H1 (cell line): Measurements from ENCODE around the gene SOX10. TPM values are rescaled to one million over a fixed set of nuclear protein-coding genes. Genes with fewer than 3 reads are reported as not detected.

Experiments
- CTCF ChIA-PET: fragments of 300-600 bp; sonication (Branson Sonifier 250); formaldehyde crosslinking; loops from one replicate; lab custom pipeline; 2021; ENCODE audit not compliant: partially characterized antibody; lab: Charles Lee
- POLR2A ChIA-PET: fragments of 300-600 bp; sonication (Branson Sonifier 250); formaldehyde crosslinking; loops from one replicate; lab custom pipeline; 2021; ENCODE audit warnings: inconsistent platforms; ENCODE audit not compliant: partially characterized antibody; lab: Charles Lee
- DNase-seq, 2 experiments: peaks; one replicate each; pipeline versions ENCODE4 v3.0.0 to v3.0.0-alpha.2; 2010 to 2022; ENCODE audit warnings: low spot score in 2 of 2, low read depth in 1 of 2, mixed read lengths in 1 of 2
- FAIRE-seq: peaks from 2 replicates; lab custom pipeline; 2011; peaks lifted over from hg19 to GRCh38; lab: Jason Lieb, UNC
- H2AFZ ChIP-seq: 2 replicates; pipeline ENCODE4 v1.8.1; 2012; ENCODE audit warnings: low read length, inconsistent platforms
- H2AK5ac ChIP-seq: 2 replicates; pipeline ENCODE4 v1.6.1; 2013; ENCODE audit warnings: low read depth, low read length
- H2BK120ac ChIP-seq: replicated peaks from 2 replicates; pipeline ENCODE3; 2013; ENCODE audit warnings: low read depth, low read length, inconsistent platforms
- H2BK12ac ChIP-seq: 2 replicates; pipeline ENCODE4 v1.6.1; 2013; ENCODE audit warnings: low read depth, low read length
- H2BK15ac ChIP-seq: 2 replicates; pipeline ENCODE4 v1.6.1; 2013; ENCODE audit warnings: low read length
- H2BK20ac ChIP-seq: 2 replicates; pipeline ENCODE4 v1.6.1; 2013; ENCODE audit warnings: low read length
- H2BK5ac ChIP-seq: 2 replicates; pipeline ENCODE4 v1.6.1; 2013; ENCODE audit warnings: low read depth, low read length
- H3K14ac ChIP-seq: 2 replicates; pipeline ENCODE4 v1.6.1; 2013; ENCODE audit warnings: inconsistent platforms; ENCODE audit not compliant: insufficient read length
- H3K18ac ChIP-seq: 2 replicates; pipeline ENCODE4 v1.6.1; 2013; ENCODE audit warnings: low read length; ENCODE audit errors: extremely low read depth
- H3K23ac ChIP-seq: 2 replicates; pipeline ENCODE4 v1.6.1; 2013; ENCODE audit warnings: inconsistent platforms; ENCODE audit not compliant: insufficient read length
- H3K23me2 ChIP-seq: 2 replicates; pipeline ENCODE4 v1.6.1; 2013; ENCODE audit warnings: low read depth, low read length
- H3K27ac ChIP-seq: 2 replicates; pipeline ENCODE4 v1.6.1; 2011; ENCODE audit warnings: low read depth, low read length, inconsistent platforms
- H3K27me3 ChIP-seq, 4 experiments: replicated peaks in 1 of 4; 1 replicate in 1 of 4; 2 replicates in 3 of 4; pipeline versions ENCODE4 v1.6.1 to v1.8.1; 2011 to 2013; ENCODE audit warnings: low read length in 3 of 4, mild to moderate bottlenecking in 3 of 4, inconsistent platforms in 2 of 4, mixed read lengths in 2 of 4, moderate library complexity in 1 of 4; ENCODE audit not compliant: control insufficient read depth in 3 of 4, insufficient read depth in 3 of 4; ENCODE audit errors: extremely low read depth in 1 of 4
- H3K36me3 ChIP-seq, 4 experiments: 2 replicates each; pipeline versions ENCODE4 v1.6.1 to v1.8.1; 2011 to 2013; ENCODE audit warnings: mild to moderate bottlenecking in 4 of 4, low read length in 3 of 4, moderate library complexity in 2 of 4, control low read depth in 1 of 4, inconsistent platforms in 1 of 4; ENCODE audit not compliant: insufficient read depth in 4 of 4, control insufficient read depth in 2 of 4
- H3K4ac ChIP-seq: replicated peaks from 2 replicates; pipeline ENCODE3; 2013; ENCODE audit warnings: low read length, low read depth, mixed read lengths, inconsistent platforms; ENCODE audit not compliant: insufficient read length
- H3K4me1 ChIP-seq, 4 experiments: replicated peaks in 1 of 4; 1 replicate in 1 of 4; 2 replicates in 3 of 4; pipeline versions ENCODE4 v1.6.1 to v1.8.1; 2011 to 2013; ENCODE audit warnings: low read length in 3 of 4, inconsistent platforms in 2 of 4, mixed read lengths in 1 of 4; ENCODE audit not compliant: insufficient read depth in 4 of 4, control insufficient read depth in 3 of 4
- H3K4me2 ChIP-seq, 2 experiments: 2 replicates each; pipeline versions ENCODE4 v1.6.1 to v1.8.1; 2011 to 2013; ENCODE audit warnings: low read depth in 2 of 2, low read length in 2 of 2, control low read depth in 1 of 2, inconsistent platforms in 1 of 2, mild to moderate bottlenecking in 1 of 2; ENCODE audit not compliant: insufficient read depth in 1 of 2
- H3K4me3 ChIP-seq, 4 experiments: fragments of 200-600, 300-600 bp in 1 of 4; sonication (generic), shearing (Covaris generic), sonication (Bioruptor Twin) in 1 of 4; 2 replicates each; pipeline versions ENCODE4 v1.5.1 to v1.8.1; 2011 to 2016; ENCODE audit warnings: low read length in 4 of 4, low read depth in 3 of 4, control low read depth in 2 of 4, inconsistent platforms in 2 of 4, mild to moderate bottlenecking in 2 of 4, mixed read lengths in 1 of 4, moderate library complexity in 1 of 4; ENCODE audit not compliant: insufficient read depth in 2 of 4; ENCODE audit errors: extremely low read depth in 1 of 4
- H3K56ac ChIP-seq: replicated peaks from 2 replicates; pipeline ENCODE3; 2013; ENCODE audit warnings: low read depth, mild to moderate bottlenecking, mixed read lengths, low read length, inconsistent platforms; ENCODE audit not compliant: insufficient read length
- H3K79me1 ChIP-seq: 2 replicates; pipeline ENCODE4 v1.6.1; 2013; ENCODE audit warnings: low read depth, low read length, control low read depth
- H3K79me2 ChIP-seq, 2 experiments: 2 replicates each; pipeline versions ENCODE4 v1.6.1 to v1.8.1; 2012 to 2013; ENCODE audit warnings: low read length in 2 of 2, mild to moderate bottlenecking in 2 of 2, inconsistent platforms in 1 of 2; ENCODE audit not compliant: insufficient read depth in 2 of 2, control insufficient read depth in 1 of 2
- H3K9ac ChIP-seq, 4 experiments: replicated peaks in 1 of 4; 1 replicate in 1 of 4; 2 replicates in 3 of 4; pipeline versions ENCODE4 v1.6.1 to v1.8.1; 2011 to 2013; ENCODE audit warnings: low read depth in 3 of 4, low read length in 3 of 4, control low read depth in 2 of 4, mild to moderate bottlenecking in 2 of 4, moderate library complexity in 2 of 4, inconsistent platforms in 1 of 4; ENCODE audit errors: extremely low read depth in 1 of 4
- H3K9me3 ChIP-seq, 2 experiments: 2 replicates each; pipeline versions ENCODE4 v1.6.1 to v1.8.1; 2012 to 2013; ENCODE audit warnings: mild to moderate bottlenecking in 2 of 2, moderate library complexity in 2 of 2, control low read depth in 1 of 2, inconsistent platforms in 1 of 2, low read depth in 1 of 2, low read length in 1 of 2, mixed read lengths in 1 of 2; ENCODE audit not compliant: insufficient read depth in 2 of 2
- H4K20me1 ChIP-seq, 2 experiments: replicated peaks in 1 of 2; 2 replicates each; pipeline versions ENCODE3 to v1.8.1; 2011 to 2013; ENCODE audit warnings: inconsistent platforms in 2 of 2, low read length in 2 of 2, mild to moderate bottlenecking in 1 of 2; ENCODE audit not compliant: insufficient read depth in 2 of 2, control insufficient read depth in 1 of 2
- H4K5ac ChIP-seq: 2 replicates; pipeline ENCODE4 v1.6.1; 2013; ENCODE audit warnings: low read length, low read depth, mixed read lengths, inconsistent platforms; ENCODE audit not compliant: insufficient read length
- H4K8ac ChIP-seq: 2 replicates; pipeline ENCODE4 v1.8.0; 2013; ENCODE audit warnings: mild to moderate bottlenecking, moderate library complexity, low read length, inconsistent platforms; ENCODE audit not compliant: insufficient read depth; ENCODE audit errors: extremely low read depth
- H4K91ac ChIP-seq: replicated peaks from 2 replicates; pipeline ENCODE3; 2013; ENCODE audit warnings: low read length, mixed read lengths, inconsistent platforms; ENCODE audit not compliant: insufficient read length
- ATF2 ChIP-seq: IDR thresholded peaks from 2 replicates; pipeline ENCODE4 v1.6.1; 2012; ENCODE audit warnings: low read length, inconsistent platforms
- CBX8 ChIP-seq: fragments of 300-800, 300-1000 bp; sonication (generic); IDR thresholded peaks from 2 replicates; pipeline ENCODE4 v1.7.1; 2016; ENCODE audit warnings: low read depth, low read length, borderline replicate concordance
- CEBPB ChIP-seq: IDR thresholded peaks from 2 replicates; pipeline ENCODE4 v1.6.1; 2012; ENCODE audit warnings: low read depth, low read length
- CHD1 ChIP-seq: IDR thresholded peaks from 2 replicates; pipeline ENCODE4 v1.6.1; 2012; ENCODE audit warnings: low read depth, low read length, improper control_type of control experiment
- GABPA ChIP-seq: IDR thresholded peaks from 2 replicates; pipeline ENCODE4 v1.6.1; 2011; ENCODE audit warnings: mild to moderate bottlenecking, low read length, moderate library complexity, borderline replicate concordance; ENCODE audit not compliant: insufficient read depth
- KDM1A ChIP-seq: fragments of 200-600, 300-600 bp; sonication (generic); IDR thresholded peaks from 2 replicates; pipeline ENCODE4 v1.7.1; 2016; ENCODE audit warnings: mild to moderate bottlenecking, low read length, borderline replicate concordance
- SIRT6 ChIP-seq: IDR thresholded peaks from one replicate; pipeline ENCODE4 v1.7.1; 2012; ENCODE audit warnings: low read length, inconsistent platforms
- SP4 ChIP-seq: IDR thresholded peaks from 2 replicates; pipeline ENCODE4 v1.6.1; 2012; ENCODE audit warnings: low read length, inconsistent platforms
- TAF1 ChIP-seq: IDR thresholded peaks from 2 replicates; pipeline ENCODE4 v1.6.1; 2011; ENCODE audit warnings: mild to moderate bottlenecking, low read depth, low read length
- TAF7 ChIP-seq: optimal IDR thresholded peaks from 2 replicates; pipeline ENCODE3; 2011; ENCODE audit warnings: low read depth, mild to moderate bottlenecking, inconsistent platforms, low read length, moderate library complexity, borderline replicate concordance
- TEAD4 ChIP-seq: IDR thresholded peaks from 2 replicates; pipeline ENCODE4 v1.6.1; 2012; ENCODE audit warnings: low read depth, low read length, inconsistent platforms, mixed read lengths
- WGBS, 2 experiments: shearing (Covaris generic) in 1 of 2; methylation state at CpG; one replicate each; pipeline versions ENCODE4 v1.1.6 to v1.1.7; 2013 to 2015; ENCODE audit warnings: low lambda C conversion rate in 2 of 2, mixed read lengths in 2 of 2, inconsistent platforms in 1 of 2, low coverage in 1 of 2, missing lambda C conversion rate in 1 of 2; ENCODE audit not compliant: insufficient replicate concordance in 2 of 2, insufficient coverage in 1 of 2, insufficient read length in 1 of 2; ENCODE audit errors: extremely low coverage in 1 of 2, missing lambda C conversion rate in 1 of 2; 5-methylcytosine and 5-hydroxymethylcytosine counted together
- polyA plus RNA-seq, 7 experiments: library from polyadenylated mRNA; depleted of rRNA in 3 of 7; stranded (reverse) in 5 of 7; unstranded in 2 of 7; fragments of >200 nt in 5 of 7; fragments of 200-250 nt in 2 of 7; gene quantifications; 1 replicate in 5 of 7; 2 replicates in 1 of 7; 4 replicates in 1 of 7; pipeline versions ENCODE4 v1.2.1 to v1.2.3, GENCODE V29; 2011 to 2013; ENCODE audit warnings: missing spikeins in 2 of 7, mixed read lengths in 2 of 7
- total RNA-seq: library from RNA; stranded (reverse); fragmentation: NEBNext Ultra II Directional; extraction: Animal tissue kit (Norgen Biotek cat#: 25700); gene quantifications from 2 replicates; pipeline ENCODE4 v1.2.1, GENCODE V29; 2021
- TF ChIP-seq, protein P1 (sequence below): IDR thresholded peaks from 2 replicates; pipeline ENCODE4 v1.6.1; 2012; ENCODE audit warnings: inconsistent platforms

SOX10 gene
- total and polyA plus RNA-seq, 2 of the 8 experiments (the other 6 are each of a cell fraction or from before 2014, with no cell fraction given) = 2.7 TPM

- no peak overlapping the region for H3K23ac ChIP-seq
- H4K91ac ChIP-seq = no peak overlapping the region
- no peak overlapping the region for H2AFZ ChIP-seq
- H3K36me3 ChIP-seq = peaks cover 0 to 2% (median 0%) of the 10 kb centered on the region in 4 experiments; a peak in 2 of 8 replicates
- H3K56ac ChIP-seq = no peak overlapping the region
- no peak overlapping the region for H3K4me3 ChIP-seq
- no peak overlapping the region for H3K9ac ChIP-seq
- ChIA-PET POLR2A (interaction anchor here (2.3 to 4.8 kb wide), 2 partner anchors 8 to 11 kb away, joined by 9 to 26 read pairs; no protein-coding TSS in a partner anchor), CTCF (interaction anchor here (0.7 to 2.1 kb wide), 9 partner anchors 12 to 120 kb away, joined by 3 to 6 read pairs (median 4); partner anchors contain the start of genes C22orf23 and POLR2F)
- H3K9me3 ChIP-seq = no peaks in the 10 kb centered on the region
- peaks cover 2 to 4% of the 10 kb centered on the region in 2 experiments for H4K20me1 ChIP-seq
- peaks cover 13% of the 10 kb centered on the region; the same call in 1 of the 2 replicates for H3K23me2 ChIP-seq
- H4K8ac ChIP-seq = no peak overlapping the region
- no peak overlapping the region; a peak in 1 of 4 replicates for H3K4me2 ChIP-seq
- no peak overlapping the region for H2BK5ac ChIP-seq
- WGBS, 2 experiments = 86% methylated on average over 6 of the region's 8 CpGs; no CpG with 5 or more reads in 1 of the 2 experiments
- peaks cover 0 to 20% (median 9%) of the 10 kb centered on the region in 4 experiments; a peak in 6 of 7 replicates for H3K4me1 ChIP-seq
- FAIRE-seq = no peak
- no peak overlapping the region for H3K27ac ChIP-seq
- H3K4ac ChIP-seq = no peak overlapping the region
- no peak overlapping the region for H2BK120ac ChIP-seq
- H2BK20ac ChIP-seq = no peak overlapping the region
- H2BK12ac ChIP-seq = no peak overlapping the region
- H3K18ac ChIP-seq = peak overlapping the region; percentile 48
- H3K79me1 ChIP-seq = no peaks in the 10 kb centered on the region
- no peak overlapping the region for H4K5ac ChIP-seq
- no peak overlapping the region for H3K14ac ChIP-seq
- peaks cover 0 to 16% (median 12%) of the 10 kb centered on the region in 4 experiments; a peak in 5 of 7 replicates for H3K27me3 ChIP-seq
- H2AK5ac ChIP-seq = no peak overlapping the region
- H2BK15ac ChIP-seq = no peak overlapping the region
- no peak for DNase-seq
- no peaks in the 10 kb centered on the region for H3K79me2 ChIP-seq
- no peak for TF ChIP-seq CHD1
- no peak for TF ChIP-seq TAF1
- TF ChIP-seq, protein P1, sequence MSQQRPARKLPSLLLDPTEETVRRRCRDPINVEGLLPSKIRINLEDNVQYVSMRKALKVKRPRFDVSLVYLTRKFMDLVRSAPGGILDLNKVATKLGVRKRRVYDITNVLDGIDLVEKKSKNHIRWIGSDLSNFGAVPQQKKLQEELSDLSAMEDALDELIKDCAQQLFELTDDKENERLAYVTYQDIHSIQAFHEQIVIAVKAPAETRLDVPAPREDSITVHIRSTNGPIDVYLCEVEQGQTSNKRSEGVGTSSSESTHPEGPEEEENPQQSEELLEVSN = no peak
- TF ChIP-seq TEAD4 = no peak
- no peak for TF ChIP-seq SP4
- no peak for TF ChIP-seq GABPA
- no peak for TF ChIP-seq CBX8
- TF ChIP-seq ATF2 = no peak
- no peak for TF ChIP-seq KDM1A
- no peak for TF ChIP-seq SIRT6
- TF ChIP-seq TAF7 = no peak
- TF ChIP-seq CEBPB = no peak
These were observed 4.6 kb downstream of the SOX10 start for GRCh38 chr22:37979782-37980181.
